ENCODE measurements around the gene PTPN22. TPM values are rescaled to one million over a fixed set of nuclear protein-coding genes. Genes with fewer than 3 reads are reported as not detected.

Gene PTPN22
- total and polyA plus RNA-seq, 9 of the 15 experiments (the other 6 are each of a cell fraction or from before 2014, with no cell fraction given): 0.45 to 4.6 (median 1.1) TPM

DNA sequence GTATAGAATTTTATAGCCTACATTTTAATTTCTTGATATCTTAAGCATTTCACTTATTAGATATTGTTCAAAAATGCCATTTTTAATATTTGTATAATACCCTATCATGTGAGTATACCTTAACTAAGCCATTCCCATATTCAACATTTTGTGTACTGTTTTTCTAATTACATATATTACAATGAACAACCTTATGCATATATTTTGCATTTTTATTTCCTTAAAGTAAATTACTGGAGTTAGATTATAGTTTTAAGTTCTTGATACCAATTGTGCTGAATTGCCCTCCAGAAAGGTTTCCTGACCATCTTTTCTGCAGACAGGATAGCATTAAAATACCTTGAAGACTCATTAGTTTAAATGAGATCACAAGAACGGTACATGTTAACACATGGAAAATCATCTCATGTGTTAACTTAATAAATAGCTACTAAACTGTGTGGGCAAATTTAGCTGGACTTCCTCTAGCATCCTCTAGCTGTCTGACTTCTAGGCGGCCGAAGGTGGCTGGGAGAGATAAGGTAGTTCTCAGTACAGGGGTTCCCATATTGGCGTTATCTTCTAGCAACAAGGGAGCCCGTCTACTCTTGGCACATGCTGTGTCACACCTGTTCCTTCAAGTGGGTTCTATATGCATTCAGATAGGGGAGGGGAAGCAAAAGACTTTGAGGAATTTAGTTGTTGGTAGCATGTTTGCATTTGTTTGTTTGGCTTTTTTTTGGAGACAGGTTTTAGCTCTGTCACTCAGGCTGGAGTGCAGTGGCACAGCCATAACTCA is 42.6 kb upstream of the PTPN22 start (continued):
- TF ChIP-seq, protein P1, sequence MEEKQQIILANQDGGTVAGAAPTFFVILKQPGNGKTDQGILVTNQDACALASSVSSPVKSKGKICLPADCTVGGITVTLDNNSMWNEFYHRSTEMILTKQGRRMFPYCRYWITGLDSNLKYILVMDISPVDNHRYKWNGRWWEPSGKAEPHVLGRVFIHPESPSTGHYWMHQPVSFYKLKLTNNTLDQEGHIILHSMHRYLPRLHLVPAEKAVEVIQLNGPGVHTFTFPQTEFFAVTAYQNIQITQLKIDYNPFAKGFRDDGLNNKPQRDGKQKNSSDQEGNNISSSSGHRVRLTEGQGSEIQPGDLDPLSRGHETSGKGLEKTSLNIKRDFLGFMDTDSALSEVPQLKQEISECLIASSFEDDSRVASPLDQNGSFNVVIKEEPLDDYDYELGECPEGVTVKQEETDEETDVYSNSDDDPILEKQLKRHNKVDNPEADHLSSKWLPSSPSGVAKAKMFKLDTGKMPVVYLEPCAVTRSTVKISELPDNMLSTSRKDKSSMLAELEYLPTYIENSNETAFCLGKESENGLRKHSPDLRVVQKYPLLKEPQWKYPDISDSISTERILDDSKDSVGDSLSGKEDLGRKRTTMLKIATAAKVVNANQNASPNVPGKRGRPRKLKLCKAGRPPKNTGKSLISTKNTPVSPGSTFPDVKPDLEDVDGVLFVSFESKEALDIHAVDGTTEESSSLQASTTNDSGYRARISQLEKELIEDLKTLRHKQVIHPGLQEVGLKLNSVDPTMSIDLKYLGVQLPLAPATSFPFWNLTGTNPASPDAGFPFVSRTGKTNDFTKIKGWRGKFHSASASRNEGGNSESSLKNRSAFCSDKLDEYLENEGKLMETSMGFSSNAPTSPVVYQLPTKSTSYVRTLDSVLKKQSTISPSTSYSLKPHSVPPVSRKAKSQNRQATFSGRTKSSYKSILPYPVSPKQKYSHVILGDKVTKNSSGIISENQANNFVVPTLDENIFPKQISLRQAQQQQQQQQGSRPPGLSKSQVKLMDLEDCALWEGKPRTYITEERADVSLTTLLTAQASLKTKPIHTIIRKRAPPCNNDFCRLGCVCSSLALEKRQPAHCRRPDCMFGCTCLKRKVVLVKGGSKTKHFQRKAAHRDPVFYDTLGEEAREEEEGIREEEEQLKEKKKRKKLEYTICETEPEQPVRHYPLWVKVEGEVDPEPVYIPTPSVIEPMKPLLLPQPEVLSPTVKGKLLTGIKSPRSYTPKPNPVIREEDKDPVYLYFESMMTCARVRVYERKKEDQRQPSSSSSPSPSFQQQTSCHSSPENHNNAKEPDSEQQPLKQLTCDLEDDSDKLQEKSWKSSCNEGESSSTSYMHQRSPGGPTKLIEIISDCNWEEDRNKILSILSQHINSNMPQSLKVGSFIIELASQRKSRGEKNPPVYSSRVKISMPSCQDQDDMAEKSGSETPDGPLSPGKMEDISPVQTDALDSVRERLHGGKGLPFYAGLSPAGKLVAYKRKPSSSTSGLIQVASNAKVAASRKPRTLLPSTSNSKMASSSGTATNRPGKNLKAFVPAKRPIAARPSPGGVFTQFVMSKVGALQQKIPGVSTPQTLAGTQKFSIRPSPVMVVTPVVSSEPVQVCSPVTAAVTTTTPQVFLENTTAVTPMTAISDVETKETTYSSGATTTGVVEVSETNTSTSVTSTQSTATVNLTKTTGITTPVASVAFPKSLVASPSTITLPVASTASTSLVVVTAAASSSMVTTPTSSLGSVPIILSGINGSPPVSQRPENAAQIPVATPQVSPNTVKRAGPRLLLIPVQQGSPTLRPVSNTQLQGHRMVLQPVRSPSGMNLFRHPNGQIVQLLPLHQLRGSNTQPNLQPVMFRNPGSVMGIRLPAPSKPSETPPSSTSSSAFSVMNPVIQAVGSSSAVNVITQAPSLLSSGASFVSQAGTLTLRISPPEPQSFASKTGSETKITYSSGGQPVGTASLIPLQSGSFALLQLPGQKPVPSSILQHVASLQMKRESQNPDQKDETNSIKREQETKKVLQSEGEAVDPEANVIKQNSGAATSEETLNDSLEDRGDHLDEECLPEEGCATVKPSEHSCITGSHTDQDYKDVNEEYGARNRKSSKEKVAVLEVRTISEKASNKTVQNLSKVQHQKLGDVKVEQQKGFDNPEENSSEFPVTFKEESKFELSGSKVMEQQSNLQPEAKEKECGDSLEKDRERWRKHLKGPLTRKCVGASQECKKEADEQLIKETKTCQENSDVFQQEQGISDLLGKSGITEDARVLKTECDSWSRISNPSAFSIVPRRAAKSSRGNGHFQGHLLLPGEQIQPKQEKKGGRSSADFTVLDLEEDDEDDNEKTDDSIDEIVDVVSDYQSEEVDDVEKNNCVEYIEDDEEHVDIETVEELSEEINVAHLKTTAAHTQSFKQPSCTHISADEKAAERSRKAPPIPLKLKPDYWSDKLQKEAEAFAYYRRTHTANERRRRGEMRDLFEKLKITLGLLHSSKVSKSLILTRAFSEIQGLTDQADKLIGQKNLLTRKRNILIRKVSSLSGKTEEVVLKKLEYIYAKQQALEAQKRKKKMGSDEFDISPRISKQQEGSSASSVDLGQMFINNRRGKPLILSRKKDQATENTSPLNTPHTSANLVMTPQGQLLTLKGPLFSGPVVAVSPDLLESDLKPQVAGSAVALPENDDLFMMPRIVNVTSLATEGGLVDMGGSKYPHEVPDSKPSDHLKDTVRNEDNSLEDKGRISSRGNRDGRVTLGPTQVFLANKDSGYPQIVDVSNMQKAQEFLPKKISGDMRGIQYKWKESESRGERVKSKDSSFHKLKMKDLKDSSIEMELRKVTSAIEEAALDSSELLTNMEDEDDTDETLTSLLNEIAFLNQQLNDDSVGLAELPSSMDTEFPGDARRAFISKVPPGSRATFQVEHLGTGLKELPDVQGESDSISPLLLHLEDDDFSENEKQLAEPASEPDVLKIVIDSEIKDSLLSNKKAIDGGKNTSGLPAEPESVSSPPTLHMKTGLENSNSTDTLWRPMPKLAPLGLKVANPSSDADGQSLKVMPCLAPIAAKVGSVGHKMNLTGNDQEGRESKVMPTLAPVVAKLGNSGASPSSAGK (IDR thresholded peaks at IDR 0.05): peak; percentile 73; the same call in 1 of the 2 replicates
- TF ChIP-seq GTF2B (IDR thresholded peaks at IDR 0.05; ENCODE audit: extremely low read depth, insufficient read length) (no peak), MYC (IDR thresholded peaks at IDR 0.05; ENCODE audit: low read depth, low read length) (peak; percentile 89), MYC (CRISPR knock-in tag; IDR thresholded peaks at IDR 0.05; ENCODE audit: borderline replicate concordance, low read depth) (no peak), ZNF778 (CRISPR knock-in tag; IDR thresholded peaks at IDR 0.05) (no peak), NCOR1 (IDR thresholded peaks at IDR 0.05) (peak; percentile 99), ZBTB1 (CRISPR knock-in tag; IDR thresholded peaks at IDR 0.05; ENCODE audit: borderline replicate concordance, low read depth) (no peak), HSF4 (CRISPR knock-in tag; IDR thresholded peaks at IDR 0.05; ENCODE audit: borderline replicate concordance) (no peak), SMAD2 (IDR thresholded peaks at IDR 0.05; ENCODE audit: low read depth, low read length) (no peak), MED1 (CRISPR knock-in tag; IDR thresholded peaks at IDR 0.05; ENCODE audit: borderline replicate concordance) (no peak)
- TF ChIP-seq, protein P2, sequence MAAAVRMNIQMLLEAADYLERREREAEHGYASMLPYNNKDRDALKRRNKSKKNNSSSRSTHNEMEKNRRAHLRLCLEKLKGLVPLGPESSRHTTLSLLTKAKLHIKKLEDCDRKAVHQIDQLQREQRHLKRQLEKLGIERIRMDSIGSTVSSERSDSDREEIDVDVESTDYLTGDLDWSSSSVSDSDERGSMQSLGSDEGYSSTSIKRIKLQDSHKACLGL (CRISPR knock-in tag; IDR thresholded peaks at IDR 0.05; ENCODE audit: borderline replicate concordance, poor library complexity, severe bottlenecking): no peak
- TF ChIP-seq, protein P3, sequence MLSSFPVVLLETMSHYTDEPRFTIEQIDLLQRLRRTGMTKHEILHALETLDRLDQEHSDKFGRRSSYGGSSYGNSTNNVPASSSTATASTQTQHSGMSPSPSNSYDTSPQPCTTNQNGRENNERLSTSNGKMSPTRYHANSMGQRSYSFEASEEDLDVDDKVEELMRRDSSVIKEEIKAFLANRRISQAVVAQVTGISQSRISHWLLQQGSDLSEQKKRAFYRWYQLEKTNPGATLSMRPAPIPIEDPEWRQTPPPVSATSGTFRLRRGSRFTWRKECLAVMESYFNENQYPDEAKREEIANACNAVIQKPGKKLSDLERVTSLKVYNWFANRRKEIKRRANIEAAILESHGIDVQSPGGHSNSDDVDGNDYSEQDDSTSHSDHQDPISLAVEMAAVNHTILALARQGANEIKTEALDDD (IDR thresholded peaks at IDR 0.05): peak; percentile 88
- TF ChIP-seq, protein P4, sequence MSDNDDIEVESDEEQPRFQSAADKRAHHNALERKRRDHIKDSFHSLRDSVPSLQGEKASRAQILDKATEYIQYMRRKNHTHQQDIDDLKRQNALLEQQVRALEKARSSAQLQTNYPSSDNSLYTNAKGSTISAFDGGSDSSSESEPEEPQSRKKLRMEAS (CRISPR knock-in tag; IDR thresholded peaks at IDR 0.05): peak; percentile 87

Data from K562 (cell line).